HG02981 (cell line): ENCODE results near the gene SH3TC2.

ENCODE experiments used
- ATAC-seq: cut with Tn5 transposase; IDR thresholded peaks from one replicate; pipeline ENCODE4 v1.9.1; 2021; ENCODE audit warnings: mild to moderate bottlenecking, moderate library complexity; ENCODE audit not compliant: unreplicated experiment

SH3TC2 gene

GRCh38 chr5:149061341-149061740 lies 1.5 kb downstream of the SH3TC2 start:
- ATAC-seq: no peak

- ATAC-seq: no peak
Measured at GRCh38 chr5:149060325-149060724, 2.5 kb downstream of the SH3TC2 start.

GRCh38 chr5:149056616-149057165 lies 6.2 kb downstream of the SH3TC2 start:
- no peak for ATAC-seq

GRCh38 chr5:149054416-149054815 lies 8.4 kb downstream of the SH3TC2 start:
- no peak for ATAC-seq

GRCh38 chr5:149053072-149053695 lies 9.7 kb downstream of the SH3TC2 start:
- no peak for ATAC-seq

- no peak for ATAC-seq
Measured at GRCh38 chr5:149049371-149049781, 13.5 kb downstream of the SH3TC2 start.

- no peak for ATAC-seq
Measured at GRCh38 chr5:149048811-149049210, 14.1 kb downstream of the SH3TC2 start.

GRCh38 chr5:149047462-149047861 lies 15.4 kb downstream of the SH3TC2 start:
- no peak for ATAC-seq

- ATAC-seq: no peak
Measured at GRCh38 chr5:149046196-149046829, 16.5 kb downstream of the SH3TC2 start.

- ATAC-seq: no peak
Measured at GRCh38 chr5:149045089-149045460, 17.8 kb downstream of the SH3TC2 start.

- no peak for ATAC-seq
Measured at GRCh38 chr5:149044453-149045088, 18.3 kb downstream of the SH3TC2 start.

- no peak for ATAC-seq
Measured at GRCh38 chr5:149043641-149044040, 19.2 kb downstream of the SH3TC2 start.

- no peak for ATAC-seq
Measured at GRCh38 chr5:149042865-149043264, 20.0 kb downstream of the SH3TC2 start.

GRCh38 chr5:149041242-149041641 lies 21.6 kb downstream of the SH3TC2 start:
- no peak for ATAC-seq

GRCh38 chr5:149040421-149040820 lies 22.4 kb downstream of the SH3TC2 start:
- no peak for ATAC-seq

- ATAC-seq: no peak
Measured at GRCh38 chr5:149039506-149039905, 23.4 kb downstream of the SH3TC2 start.

- no peak for ATAC-seq
Measured at GRCh38 chr5:149038336-149039080, 24.4 kb downstream of the SH3TC2 start.

- ATAC-seq: no peak
Measured at GRCh38 chr5:149037817-149038216, 25.0 kb downstream of the SH3TC2 start.

- no peak for ATAC-seq
Measured at GRCh38 chr5:149036970-149037369, 25.9 kb downstream of the SH3TC2 start.

- no peak for ATAC-seq
Measured at GRCh38 chr5:149036168-149036567, 26.7 kb downstream of the SH3TC2 start.

GRCh38 chr5:149035372-149035790 lies 27.5 kb downstream of the SH3TC2 start:
- peak; percentile 88 for ATAC-seq
